Stomach (tissue), 9 donors: ENCODE measurements around the gene AHCYL2. TPM values are rescaled to one million over a fixed set of nuclear protein-coding genes. Genes with fewer than 3 reads are reported as not detected.
A peak's percentile ranks its signal among the peaks of the same experiment; 100 is the strongest.
"Not testable (repeated sequence)": the region's sequence is repeated elsewhere in the genome, so short reads cannot be mapped to it uniquely, and the experiment has no call there.

ENCODE experiments used
- DNase-seq, 2 donors: peaks; one replicate each; pipeline versions ENCODE4 v3.0.0 to v3.0.0-alpha.2; 2013 to 2019
- H3K27ac ChIP-seq, 5 donors: fragments of 200-600 bp in 4 of 5; sonication (generic) in 4 of 5; one replicate each; pipeline ENCODE4 v1.5.1; 2013 to 2019; ENCODE audit warnings: mild to moderate bottlenecking in 1 of 5, moderate library complexity in 1 of 5
- H3K27me3 ChIP-seq, 3 donors: fragments of 200-600 bp; sonication (generic); one replicate each; pipeline ENCODE4 v1.5.1; 2017 to 2019; ENCODE audit warnings: mixed run types in 1 of 3
- H3K36me3 ChIP-seq, 4 donors: fragments of 200-600 bp; sonication (generic); 1 replicate in 3 of 4; 2 replicates in 1 of 4; pipeline ENCODE4 v1.5.1; 2016 to 2019
- H3K4me1 ChIP-seq, 4 donors: fragments of 200-600 bp; sonication (generic); one replicate each; pipeline ENCODE4 v1.5.1; 2016 to 2019
- H3K4me3 ChIP-seq, 4 donors: fragments of 200-600 bp; sonication (generic) in 3 of 4; one replicate each; pipeline ENCODE4 v1.5.1; 2016 to 2019; ENCODE audit warnings: mild to moderate bottlenecking in 1 of 4
- H3K9me3 ChIP-seq, 4 donors: fragments of 200-600 bp; sonication (generic); one replicate each; pipeline ENCODE4 v1.5.1; 2016 to 2019
- CTCF ChIP-seq, 7 experiments: fragments of 450-650 bp in 4 of 7; fragments of 200-600 bp in 3 of 7; sonication (generic) in 3 of 7; IDR thresholded peaks; one replicate each; pipeline ENCODE4 v1.5.1; 2016 to 2019; ENCODE audit warnings: antibody characterized with exemption in 7 of 7, control low read depth in 2 of 7, mild to moderate bottlenecking in 1 of 7
- EP300 ChIP-seq: sonication (generic); formaldehyde crosslinking; IDR thresholded peaks from one replicate; pipeline ENCODE4 v1.6.1; 2017; ENCODE audit warnings: antibody characterized with exemption
- POLR2A ChIP-seq, 4 donors: fragments of 450-650 bp; IDR thresholded peaks; one replicate each; pipeline ENCODE4 v1.6.1; 2016; ENCODE audit warnings: antibody characterized with exemption in 4 of 4, control low read depth in 2 of 4, mild to moderate bottlenecking in 1 of 4, moderate library complexity in 1 of 4
- POLR2AphosphoS5 ChIP-seq, 3 donors: sonication (generic); formaldehyde crosslinking; IDR thresholded peaks; one replicate each; pipeline ENCODE4 v1.6.1; 2016; ENCODE audit warnings: antibody characterized with exemption in 3 of 3
- WGBS, 5 donors: extraction: QIAGEN DNeasy Blood & Tissue Kit in 3 of 5; methylation state at CpG; one replicate each; pipeline versions ENCODE4 v1.1.5 to v1.1.7; 2013 to 2018; 5-methylcytosine and 5-hydroxymethylcytosine counted together
- intact Hi-C: fragments of 100-400 bp; cut with DNase I; formaldehyde crosslinking; loops from one replicate; pipeline ENCODE4 v1.15.1; 2023; ENCODE audit warnings: low total_unique reads
- polyA plus RNA-seq, 3 donors: library from polyadenylated mRNA; stranded (reverse); fragments of 200-250 nt; gene quantifications; one replicate each; pipeline ENCODE4 v1.2.3, GENCODE V29; 2013
- total RNA-seq, 5 donors: library from RNA; depleted of rRNA; stranded (reverse); fragments of >200 nt; gene quantifications; one replicate each; pipeline versions ENCODE4 v1.1.0 to v1.2.3, GENCODE V29; 2014 to 2016
- donor health status: healthy with polysubstance abuse.
- donor health status: Bipolar disorder and iron deficiency.
- donor health status: healthy.

The AHCYL2 gene
- total and polyA plus RNA-seq, 8 donors = 4.6 to 87.0 (median 61.6) TPM

GRCh38 chr7:129343099-129343700, 118.4 kb downstream of the AHCYL2 start:
- peaks cover 0 to 12% (median 4%) of the 10 kb centered on the region in 4 donors for H3K4me1 ChIP-seq
- peak in 1 of 2 donors; percentile 79 for DNase-seq
- H3K36me3 ChIP-seq = no peaks in the 10 kb centered on the region

DNA sequence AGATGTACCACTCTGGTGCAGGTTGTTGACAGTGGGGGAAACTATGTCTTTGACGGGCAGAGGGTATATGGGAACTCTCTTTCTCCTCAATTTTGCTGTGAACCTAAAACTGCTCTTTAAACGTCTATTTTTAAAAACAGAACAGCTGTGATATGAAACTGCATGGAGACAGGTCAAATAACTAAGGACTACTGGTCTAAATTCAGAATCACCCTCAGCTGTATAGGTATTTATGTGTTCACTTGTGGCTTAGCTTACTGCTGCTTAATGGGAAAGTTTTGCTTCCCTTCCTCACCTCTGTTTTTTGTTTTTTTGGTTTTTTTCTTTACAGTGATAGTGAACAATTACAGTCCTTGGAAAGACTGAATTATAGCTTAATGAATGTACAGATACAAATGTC, 122.5 kb downstream of the AHCYL2 start:
- intact Hi-C loops = no loop called here
- H3K36me3 ChIP-seq = no peaks in the 10 kb centered on the region
- peaks cover 0 to under 1% (median under 1%) of the 10 kb centered on the region in 4 donors for H3K4me1 ChIP-seq
- no peaks in the 10 kb centered on the region for H3K9me3 ChIP-seq
- no peaks in the 10 kb centered on the region for H3K27me3 ChIP-seq
- WGBS, 5 donors = 71 to 77% (median 76%) methylated on average over 2 of the region's 2 CpGs
- DNase-seq = no peak
- TF ChIP-seq EP300 (no peak), POLR2A (IDR thresholded peaks at IDR 0.05) (no peak), POLR2AphosphoS5 (IDR thresholded peaks at IDR 0.05) (no peak), CTCF (IDR thresholded peaks at IDR 0.05) (no peak)
- H3K27ac ChIP-seq = no peak overlapping the region
- H3K4me3 ChIP-seq = no peak overlapping the region

More at GRCh38 chr7:129343099-129343700, 118.4 kb downstream of the AHCYL2 start:
- TF ChIP-seq POLR2AphosphoS5 (IDR thresholded peaks at IDR 0.05) (no peak), POLR2A (IDR thresholded peaks at IDR 0.05) (no peak), EP300 (no peak), CTCF (IDR thresholded peaks at IDR 0.05) (peak in 5 of 7 experiments; percentile 17 to 60 (median 55))
- H3K27me3 ChIP-seq = no peaks in the 10 kb centered on the region
- WGBS, 5 donors = 30 to 47% (median 37%) methylated on average over 3 of the region's 3 CpGs
- H3K4me3 ChIP-seq = no peak overlapping the region
- intact Hi-C loops = no loop called here
- H3K27ac ChIP-seq = no peak overlapping the region
- H3K9me3 ChIP-seq = no peaks in the 10 kb centered on the region

- no peak overlapping the region for H3K27ac ChIP-seq
- no peak for TF ChIP-seq POLR2AphosphoS5 (IDR thresholded peaks at IDR 0.05)
- no peak for TF ChIP-seq CTCF (IDR thresholded peaks at IDR 0.05)
- intact Hi-C loops = no loop called here
- 56 to 81% (median 67%) methylated on average over 2 of the region's 2 CpGs for WGBS, 5 donors
- no peak for DNase-seq
- H3K27me3 ChIP-seq = no peaks in the 10 kb centered on the region
- H3K9me3 ChIP-seq = no peaks in the 10 kb centered on the region
- no peaks in the 10 kb centered on the region for H3K36me3 ChIP-seq
- no peak overlapping the region for H3K4me3 ChIP-seq
- no peaks in the 10 kb centered on the region for H3K4me1 ChIP-seq
These were observed 123.4 kb downstream of the AHCYL2 start for GRCh38 chr7:129348023-129348740.

GRCh38 chr7:129351320-129351719, 126.5 kb downstream of the AHCYL2 start:
- Histone ChIP-seq H3K4me3 (no peak overlapping the region), H3K36me3 (no peaks in the 10 kb centered on the region), H3K27me3 (no peaks in the 10 kb centered on the region), H3K27ac (no peak overlapping the region), H3K9me3 (no peaks in the 10 kb centered on the region), H3K4me1 (no peaks in the 10 kb centered on the region)
- TF ChIP-seq POLR2A (IDR thresholded peaks at IDR 0.05) (no peak), EP300 (no peak), CTCF (IDR thresholded peaks at IDR 0.05) (no peak), POLR2AphosphoS5 (IDR thresholded peaks at IDR 0.05) (no peak)
- intact Hi-C loops = no loop called here
- 62 to 74% (median 73%) methylated on average over 3 of the region's 3 CpGs for WGBS, 5 donors
- peak in 1 of 2 donors; percentile 13 for DNase-seq

DNA sequence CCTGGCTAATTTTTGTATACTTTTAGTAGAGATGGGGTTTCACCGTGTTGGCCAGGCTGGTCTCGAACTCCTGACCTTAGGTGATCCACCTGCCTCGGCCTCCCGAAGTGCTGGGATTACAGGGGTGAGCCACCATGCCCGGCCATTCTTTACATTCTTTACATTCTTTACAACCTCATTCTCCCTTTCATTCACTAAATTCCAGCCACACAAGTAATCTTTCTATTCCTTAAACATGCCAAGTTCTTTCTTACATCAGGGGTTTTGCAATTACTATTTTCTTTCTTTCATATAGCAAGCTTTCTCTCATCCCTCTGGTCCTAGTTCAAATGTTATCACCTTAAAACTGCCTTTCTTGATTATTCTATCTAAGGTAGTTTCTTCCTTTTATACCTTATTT, 128.3 kb downstream of the AHCYL2 start:
- DNase-seq, H3K27ac ChIP-seq, H3K9me3 ChIP-seq, H3K4me3 ChIP-seq, H3K27me3 ChIP-seq, H3K36me3 ChIP-seq, intact Hi-C loops, H3K4me1 ChIP-seq: not testable (repeated sequence)
- WGBS, 5 donors = 83 to 91% (median 88%) methylated on average over 5 of the region's 5 CpGs
